PC-9 (cell line): ENCODE data around the gene ARIH2. TPM values are rescaled to one million over a fixed set of nuclear protein-coding genes. Genes with fewer than 3 reads are reported as not detected.

Source experiments
- BruUV-seq: library from RNA; stranded (reverse); fragments of 400-500 nt; replicated peaks from 2 replicates; lab custom pipeline; 2021; lab: Mats Ljungman, UMichigan
- CTCF ChIA-PET: fragments of 300-600 bp; sonication (Branson Sonifier 250); formaldehyde crosslinking; loops from one replicate; lab custom pipeline; 2022; ENCODE audit warnings: antibody characterized with exemption; lab: Charles Lee
- POLR2A ChIA-PET: fragments of 300-600 bp; sonication (Branson Sonifier 250); formaldehyde crosslinking; loops from one replicate; lab custom pipeline; 2022; ENCODE audit warnings: antibody characterized with exemption; ENCODE audit not compliant: unreplicated experiment; lab: Charles Lee
- DNase-seq, 2 experiments: peaks; one replicate each; pipeline versions ENCODE4 v3.0.0 to v3.0.0-alpha.2; 2015 to 2022; ENCODE audit warnings: mixed read lengths in 1 of 2
- H2AFZ ChIP-seq: fragments of 200-600 bp; sonication (generic); 2 replicates; pipeline ENCODE4 v1.8.1; 2017; ENCODE audit warnings: antibody characterized with exemption
- H3F3A ChIP-seq: fragments of 200-600 bp; sonication (generic); 2 replicates; pipeline ENCODE4 v1.8.1; 2017; ENCODE audit warnings: antibody characterized with exemption, mild to moderate bottlenecking, low read depth; ENCODE audit not compliant: insufficient read depth
- H3K27ac ChIP-seq: fragments of 200-600 bp; sonication (generic); 2 replicates; pipeline ENCODE4 v1.6.1; 2016; ENCODE audit warnings: mixed run types
- H3K27me3 ChIP-seq: fragments of 200-600 bp; sonication (generic); 2 replicates; pipeline ENCODE4 v1.6.1; 2016; ENCODE audit warnings: low read depth, mixed run types; ENCODE audit not compliant: insufficient read depth
- H3K36me3 ChIP-seq: fragments of 200-600 bp; sonication (generic); 2 replicates; pipeline ENCODE4 v1.6.1; 2016; ENCODE audit warnings: low read depth, mixed run types
- H3K4me1 ChIP-seq: fragments of 200-600 bp; sonication (generic); replicated peaks from 2 replicates; pipeline ENCODE4 v1.6.1; 2016; ENCODE audit warnings: mixed run types; ENCODE audit not compliant: insufficient read depth
- H3K4me2 ChIP-seq: fragments of 200-600 bp; sonication (generic); 2 replicates; pipeline ENCODE4 v1.6.1; 2017; ENCODE audit warnings: mixed run types
- H3K4me3 ChIP-seq: fragments of 200-600 bp; sonication (generic); 2 replicates; pipeline ENCODE4 v1.6.1; 2016; ENCODE audit warnings: mixed run types
- H3K79me2 ChIP-seq: fragments of 200-600 bp; sonication (generic); 2 replicates; pipeline ENCODE4 v1.6.1; 2017; ENCODE audit warnings: low read depth, mixed run types
- H3K9me2 ChIP-seq: fragments of 200-600 bp; sonication (generic); 2 replicates; pipeline ENCODE4 v1.8.1; 2017; ENCODE audit warnings: mild to moderate bottlenecking; ENCODE audit not compliant: insufficient read depth
- H3K9me3 ChIP-seq: fragments of 200-600 bp; sonication (generic); 2 replicates; pipeline ENCODE4 v1.8.1; 2016; ENCODE audit warnings: low read depth; ENCODE audit not compliant: insufficient read depth
- H4K20me1 ChIP-seq: fragments of 200-600 bp; sonication (generic); 2 replicates; pipeline ENCODE4 v1.8.1; 2017; ENCODE audit not compliant: insufficient read depth
- CTCF ChIP-seq: fragments of 200-600 bp; sonication (generic); conservative IDR thresholded peaks from 2 replicates; pipeline ENCODE4 v1.6.1; 2017; ENCODE audit warnings: mixed run types, antibody characterized with exemption, mild to moderate bottlenecking, moderate library complexity
- EZH2 ChIP-seq: fragments of 200-600 bp; sonication (generic); IDR thresholded peaks from 2 replicates; pipeline ENCODE4 v1.8.0; 2017; ENCODE audit warnings: antibody characterized with exemption, low read depth
- intact Hi-C: fragments of 100-400 bp; cut with micrococcal nuclease; formaldehyde crosslinking; loops from one replicate; pipeline ENCODE4 v1.10.0; 2022; ENCODE audit not compliant: unreplicated experiment
- total RNA-seq: library from RNA; stranded (reverse); gene quantifications from 2 replicates; pipeline ENCODE4 v1.2.3, GENCODE V29; 2021

ARIH2 gene
- total RNA-seq, 1 experiment from 2014 or later = 86.1 TPM

- no peak for DNase-seq
- Histone ChIP-seq H2AFZ (no peak overlapping the region), H4K20me1 (peaks cover 9% of the 10 kb centered on the region; the same call in 1 of the 2 replicates), H3K4me1 (no peaks in the 10 kb centered on the region), H3K79me2 (peaks cover 37% of the 10 kb centered on the region), H3K9me2 (no peaks in the 10 kb centered on the region), H3K27me3 (no peaks in the 10 kb centered on the region), H3K36me3 (0 out of 2 replicates have a peak, but pooled peaks cover 2% of the 10 kb centered on the region), H3F3A (peaks cover 18% of the 10 kb centered on the region; the same call in 1 of the 2 replicates), H3K4me2 (no peak overlapping the region), H3K9me3 (no peaks in the 10 kb centered on the region), H3K4me3 (no peak overlapping the region), H3K27ac (no peak overlapping the region)
- ChIA-PET POLR2A (no interaction called here), CTCF (no interaction called here)
- TF ChIP-seq CTCF (no peak), EZH2 (no peak)
- intact Hi-C loops = no loop called here
- no TSS peak for BruUV-seq
These were observed 26.8 kb downstream of the ARIH2 start for GRCh38 chr3:48945432-48945831.

GRCh38 chr3:48945891-48946549 is 27.4 kb downstream of the ARIH2 start:
- Histone ChIP-seq H2AFZ (no peak overlapping the region), H3K4me3 (no peak overlapping the region), H3K9me2 (no peaks in the 10 kb centered on the region), H3K79me2 (peaks cover 41% of the 10 kb centered on the region), H3K9me3 (no peaks in the 10 kb centered on the region), H3K4me1 (no peaks in the 10 kb centered on the region), H3K27me3 (no peaks in the 10 kb centered on the region), H3K36me3 (0 out of 2 replicates have a peak, but pooled peaks cover 3% of the 10 kb centered on the region), H3F3A (peaks cover 18% of the 10 kb centered on the region; the same call in 1 of the 2 replicates), H3K4me2 (no peak overlapping the region), H4K20me1 (peaks cover 9% of the 10 kb centered on the region; the same call in 1 of the 2 replicates), H3K27ac (no peak overlapping the region)
- ChIA-PET POLR2A (no interaction called here), CTCF (no interaction called here)
- intact Hi-C loops = no loop called here
- TF ChIP-seq CTCF (no peak), EZH2 (no peak)
- no TSS peak for BruUV-seq
- DNase-seq = no peak

- Histone ChIP-seq H3K9me3 (no peaks in the 10 kb centered on the region), H4K20me1 (peaks cover 16% of the 10 kb centered on the region; the same call in 1 of the 2 replicates), H3K4me3 (no peak overlapping the region), H3F3A (peaks cover 21% of the 10 kb centered on the region; the same call in 1 of the 2 replicates), H3K4me2 (no peak overlapping the region), H3K27me3 (no peaks in the 10 kb centered on the region), H3K36me3 (0 out of 2 replicates have a peak, but pooled peaks cover 3% of the 10 kb centered on the region), H3K4me1 (no peaks in the 10 kb centered on the region), H3K79me2 (peaks cover 47% of the 10 kb centered on the region; the same call in 1 of the 2 replicates), H3K9me2 (no peaks in the 10 kb centered on the region), H2AFZ (no peak overlapping the region), H3K27ac (0 out of 2 replicates have a peak overlapping the region, but pooled peaks have one; percentile 19)
- ChIA-PET POLR2A (no interaction called here), CTCF (interaction anchor here (1.3 kb wide), 1 partner anchor 513 kb away, joined by 3 read pairs; no protein-coding TSS in a partner anchor)
- DNase-seq = no peak
- BruUV-seq = no TSS peak
- intact Hi-C loops = no loop called here
- no peak for TF ChIP-seq EZH2
- TF ChIP-seq CTCF = no peak
These were observed 30.7 kb downstream of the ARIH2 start for GRCh38 chr3:48949376-48949717.
